GM12872 (cell line): Measurements from ENCODE around the gene LIAS.

ENCODE experiments used
- TF ChIP-seq, protein P1 (sequence below): IDR thresholded peaks from 3 replicates; pipeline ENCODE4 v1.5.1; 2011; ENCODE audit warnings: low read depth, mild to moderate bottlenecking, low read length, moderate library complexity; ENCODE audit not compliant: insufficient read depth

Gene LIAS

DNA sequence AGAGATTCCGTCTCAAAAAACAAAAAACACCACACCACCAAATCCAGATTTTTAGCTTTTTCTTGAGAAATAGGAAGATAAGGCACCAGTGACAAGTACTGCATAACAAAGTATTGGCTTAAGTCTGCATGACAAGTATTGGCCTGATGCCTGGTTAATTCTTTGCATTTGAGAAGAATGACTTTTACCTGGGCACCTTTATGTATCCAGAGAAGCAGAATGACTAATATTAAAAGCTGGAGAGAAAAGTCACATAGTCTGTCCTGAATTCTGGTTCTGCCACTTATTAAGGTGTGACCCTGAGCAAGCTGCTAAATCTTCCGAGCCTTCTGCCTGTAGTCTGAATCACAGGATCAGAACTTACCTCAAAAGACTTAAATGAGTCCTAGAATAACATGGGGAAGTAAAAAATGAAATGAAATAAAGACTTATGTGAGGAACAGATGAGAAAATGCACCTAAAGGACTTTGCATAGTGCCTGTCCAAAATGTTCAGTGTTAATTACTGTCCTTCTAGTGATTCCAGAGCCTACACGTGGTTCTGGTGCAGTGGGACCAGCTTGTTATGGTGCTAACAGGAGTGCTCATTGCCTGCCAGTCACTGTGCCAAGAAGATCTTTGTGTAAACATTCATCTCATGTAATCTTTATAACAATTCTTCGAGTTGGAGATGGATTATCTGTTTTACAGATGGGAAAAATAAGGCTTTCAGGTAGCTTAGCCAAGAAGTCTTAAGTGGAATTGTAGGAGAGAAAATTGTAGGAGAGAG lies 36.8 kb downstream of the LIAS start:
- TF ChIP-seq, protein P1, sequence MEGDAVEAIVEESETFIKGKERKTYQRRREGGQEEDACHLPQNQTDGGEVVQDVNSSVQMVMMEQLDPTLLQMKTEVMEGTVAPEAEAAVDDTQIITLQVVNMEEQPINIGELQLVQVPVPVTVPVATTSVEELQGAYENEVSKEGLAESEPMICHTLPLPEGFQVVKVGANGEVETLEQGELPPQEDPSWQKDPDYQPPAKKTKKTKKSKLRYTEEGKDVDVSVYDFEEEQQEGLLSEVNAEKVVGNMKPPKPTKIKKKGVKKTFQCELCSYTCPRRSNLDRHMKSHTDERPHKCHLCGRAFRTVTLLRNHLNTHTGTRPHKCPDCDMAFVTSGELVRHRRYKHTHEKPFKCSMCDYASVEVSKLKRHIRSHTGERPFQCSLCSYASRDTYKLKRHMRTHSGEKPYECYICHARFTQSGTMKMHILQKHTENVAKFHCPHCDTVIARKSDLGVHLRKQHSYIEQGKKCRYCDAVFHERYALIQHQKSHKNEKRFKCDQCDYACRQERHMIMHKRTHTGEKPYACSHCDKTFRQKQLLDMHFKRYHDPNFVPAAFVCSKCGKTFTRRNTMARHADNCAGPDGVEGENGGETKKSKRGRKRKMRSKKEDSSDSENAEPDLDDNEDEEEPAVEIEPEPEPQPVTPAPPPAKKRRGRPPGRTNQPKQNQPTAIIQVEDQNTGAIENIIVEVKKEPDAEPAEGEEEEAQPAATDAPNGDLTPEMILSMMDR, result no peak

DNA sequence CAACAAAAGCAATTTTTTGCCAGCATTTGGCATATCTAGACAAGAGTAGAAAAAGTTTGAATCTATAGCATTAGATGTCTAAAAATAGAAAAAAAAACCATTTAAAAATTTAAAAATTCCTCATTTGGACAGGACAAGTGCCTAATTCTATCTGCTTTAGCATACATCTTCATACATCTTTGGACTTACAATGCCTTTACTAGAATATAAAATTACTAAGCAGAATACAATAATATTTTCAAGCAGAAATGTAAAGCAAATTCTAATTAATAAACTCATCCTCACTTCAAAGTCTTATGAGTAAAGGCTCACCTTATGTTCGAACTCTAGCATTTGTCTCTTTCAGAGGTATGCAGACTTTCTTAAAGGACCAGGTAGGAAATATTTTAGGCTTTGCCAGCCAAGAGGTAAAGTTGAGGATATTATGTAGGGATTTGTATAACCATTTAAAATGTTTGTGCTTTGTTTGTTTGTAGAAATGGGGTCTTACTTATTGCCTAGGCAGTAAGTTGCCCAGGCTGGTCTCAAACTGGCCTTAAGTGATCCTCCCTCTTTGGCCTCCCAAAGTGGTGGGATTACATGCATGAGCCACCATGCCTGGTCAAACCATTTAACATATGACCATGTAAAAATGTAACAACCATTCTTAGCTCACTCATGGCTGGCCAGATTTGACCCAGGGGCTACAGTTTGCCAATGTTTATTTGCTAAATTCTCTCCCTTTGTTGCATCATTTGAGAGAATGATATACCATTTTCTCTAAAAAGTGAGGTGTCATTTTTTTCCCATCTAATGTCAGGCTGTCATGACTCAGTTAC lies 39.3 kb downstream of the LIAS start:
- TF ChIP-seq, protein P1, result no peak

DNA sequence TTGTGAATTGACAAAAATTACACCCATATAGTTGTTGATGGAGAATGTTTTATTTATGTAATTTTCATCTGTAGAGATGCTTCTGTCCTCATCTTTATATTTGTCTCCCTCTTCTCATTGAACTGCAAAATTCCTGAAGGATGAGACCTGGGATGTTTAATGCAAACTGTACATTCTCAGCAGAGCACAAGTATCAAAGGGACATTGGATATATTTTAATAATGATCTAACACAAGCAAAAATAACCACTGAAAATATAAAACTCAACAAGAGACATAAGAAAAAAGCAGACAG lies 39.8 kb downstream of the LIAS start:
- TF ChIP-seq, protein P1, result no peak

DNA sequence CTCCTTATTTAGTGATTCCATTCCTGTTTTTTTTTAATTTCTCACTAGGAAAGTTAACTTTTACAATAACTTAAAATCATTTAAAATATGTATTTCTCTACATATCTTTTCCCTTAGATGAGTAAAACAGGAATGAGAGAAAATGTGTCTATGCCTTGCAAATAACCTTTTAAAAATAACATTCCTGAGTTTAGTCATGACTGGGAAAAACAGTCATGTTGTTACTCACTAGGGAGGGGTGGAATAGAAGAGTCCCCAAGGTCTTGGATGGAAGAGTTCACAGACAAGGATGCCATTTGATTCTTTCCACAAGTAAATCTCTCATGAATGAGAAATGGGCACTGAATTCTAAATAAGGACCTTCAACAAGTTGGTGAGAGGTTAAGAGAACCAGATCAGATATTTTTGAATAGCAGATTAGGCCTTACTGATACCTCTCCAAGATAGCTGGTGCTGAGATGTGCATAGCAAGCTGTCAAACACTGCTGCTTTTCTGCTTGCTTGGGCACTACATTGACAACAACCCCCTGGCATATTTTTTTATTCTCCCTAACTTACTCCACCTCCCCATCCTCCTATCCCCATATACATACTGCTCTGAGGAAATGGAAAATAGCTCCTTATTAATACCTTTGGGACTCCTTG lies 43.3 kb downstream of the LIAS start:
- TF ChIP-seq, protein P1, result no peak

DNA sequence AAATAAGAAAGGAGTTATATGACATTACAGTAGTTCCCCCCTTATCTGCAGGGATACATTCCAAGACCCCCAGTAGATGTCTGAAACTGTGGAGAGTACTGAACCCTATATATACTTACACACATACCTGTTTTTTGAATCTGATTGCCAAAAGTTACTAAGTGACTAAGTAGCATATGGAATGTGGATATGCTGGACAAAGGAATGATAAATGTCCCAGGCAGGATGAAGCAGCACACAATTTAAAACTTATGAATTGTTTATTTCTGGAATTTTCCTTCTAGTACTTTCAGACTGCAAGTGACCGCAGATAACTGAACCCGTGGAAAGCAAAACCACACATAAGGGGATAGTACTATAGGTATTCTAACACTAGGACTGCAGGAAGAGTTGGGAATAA lies 45.7 kb downstream of the LIAS start:
- TF ChIP-seq, protein P1, result no peak

DNA sequence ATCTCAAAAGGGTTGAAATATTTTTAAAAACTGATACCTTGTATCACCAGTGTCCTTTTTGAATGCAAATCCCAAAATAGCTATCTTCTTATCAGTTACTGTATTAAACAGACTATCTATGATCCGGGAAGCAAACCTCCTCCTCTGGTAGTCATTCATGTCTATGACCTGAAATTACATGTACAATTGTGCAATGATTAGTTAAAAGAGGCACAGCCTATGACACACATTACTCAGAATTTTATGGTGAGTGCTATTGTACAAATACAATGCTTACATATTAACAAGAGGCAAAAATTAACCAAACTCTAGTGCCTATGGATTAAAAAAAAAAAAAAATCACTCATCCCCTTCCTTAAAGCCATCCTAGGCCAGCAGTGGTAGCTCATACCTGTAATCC lies 46.7 kb downstream of the LIAS start:
- TF ChIP-seq, protein P1, result no peak

DNA sequence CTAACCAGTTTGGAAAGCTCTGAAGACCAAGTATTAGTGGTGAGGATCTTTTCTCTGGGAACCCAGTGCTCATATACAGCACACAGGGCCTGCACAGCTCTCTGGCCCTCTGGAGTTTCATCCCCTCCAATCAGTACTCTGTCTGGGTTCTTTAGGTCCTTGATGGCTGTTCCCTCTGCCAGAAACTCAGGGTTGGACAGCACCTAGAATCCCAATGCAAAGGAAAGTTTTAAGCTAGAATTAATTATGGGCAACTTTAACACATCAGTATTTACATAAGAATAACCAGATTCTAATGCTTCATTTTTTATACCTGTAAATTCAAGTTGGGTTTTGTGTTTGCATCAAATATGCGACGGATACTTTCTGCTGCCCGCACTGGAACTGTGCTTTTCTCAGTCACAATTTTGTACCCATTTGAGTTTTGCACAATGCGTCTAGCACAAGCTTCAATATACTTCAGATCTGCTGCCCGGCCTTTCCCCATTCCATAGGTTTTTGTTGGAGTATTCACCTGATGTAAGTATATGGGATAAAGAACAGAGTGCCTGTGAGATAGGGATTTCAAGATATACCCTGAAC lies 51.6 kb downstream of the LIAS start:
- TF ChIP-seq, protein P1, result no peak
